Activated CD4-positive, alpha-beta T cell treated with anti-CD3 and anti-CD28 coated beads for 24 hours (primary cell): ENCODE data around the gene TCAF1.
"Not testable (repeated sequence)": the region's sequence is repeated elsewhere in the genome, so short reads cannot be mapped to it uniquely, and the experiment has no call there.

Experiments used
- DNase-seq, 2 donors: peaks; one replicate each; pipeline ENCODE4 v3.0.0-alpha.2; 2020; ENCODE audit warnings: low read depth in 2 of 2

The TCAF1 gene

GRCh38 chr7:143905509-143905908 lies 3.5 kb upstream of the TCAF1 start:
- no peak for DNase-seq

DNA sequence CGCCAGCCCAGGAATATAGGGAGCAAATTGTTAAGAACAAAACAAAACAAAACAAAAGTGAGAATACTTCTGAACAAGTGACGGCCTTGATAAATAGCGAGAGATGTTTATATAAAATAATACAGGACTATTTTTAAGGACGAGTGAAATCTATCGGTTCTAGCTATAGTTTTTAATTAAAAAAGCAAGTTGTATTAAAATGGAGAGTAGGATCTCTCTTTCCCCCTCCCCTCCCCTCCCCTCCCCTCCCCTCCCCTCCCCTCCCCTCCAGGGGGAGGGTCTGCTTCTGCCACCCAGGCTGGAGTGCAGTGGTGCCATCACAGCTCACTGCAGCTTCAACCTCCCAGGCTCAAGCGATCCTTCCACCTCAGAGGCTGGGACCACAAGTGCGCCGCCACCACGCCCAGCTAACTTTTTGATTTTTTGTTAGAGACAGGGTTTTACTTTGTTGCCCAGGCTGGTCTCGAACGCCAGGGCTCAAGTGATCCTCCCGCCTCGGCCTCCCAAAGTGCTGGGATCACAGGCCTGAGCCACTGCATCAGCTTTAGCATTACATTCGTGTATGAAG lies 440 bp upstream of the TCAF1 start:
- no peak for DNase-seq

GRCh38 chr7:143901332-143901667 lies 676 bp downstream of the TCAF1 start:
- peak in 1 of 2 donors; percentile 6 for DNase-seq

GRCh38 chr7:143900230-143900766 lies 1.7 kb downstream of the TCAF1 start:
- DNase-seq: no peak

GRCh38 chr7:143898810-143899209 lies 3.2 kb downstream of the TCAF1 start:
- no peak for DNase-seq

DNA sequence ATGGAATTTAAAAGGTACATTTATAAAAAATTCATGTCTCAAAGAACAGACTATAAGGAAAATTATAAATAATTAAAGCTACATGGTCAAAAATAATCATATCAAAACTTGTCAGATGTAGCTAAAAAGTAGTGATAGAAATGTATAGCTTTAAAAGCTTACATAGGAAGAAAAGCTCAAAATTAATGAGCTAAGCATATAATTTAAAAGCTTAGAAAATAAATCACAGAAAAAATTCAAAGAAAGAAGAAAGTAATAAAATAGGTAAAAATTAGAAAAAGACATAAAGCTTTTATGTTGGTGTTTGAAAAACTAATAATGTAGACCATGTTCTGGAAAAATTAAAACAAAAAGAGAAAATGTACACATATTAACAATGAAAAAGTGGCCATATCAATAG lies 5.3 kb downstream of the TCAF1 start:
- no peak for DNase-seq

DNA sequence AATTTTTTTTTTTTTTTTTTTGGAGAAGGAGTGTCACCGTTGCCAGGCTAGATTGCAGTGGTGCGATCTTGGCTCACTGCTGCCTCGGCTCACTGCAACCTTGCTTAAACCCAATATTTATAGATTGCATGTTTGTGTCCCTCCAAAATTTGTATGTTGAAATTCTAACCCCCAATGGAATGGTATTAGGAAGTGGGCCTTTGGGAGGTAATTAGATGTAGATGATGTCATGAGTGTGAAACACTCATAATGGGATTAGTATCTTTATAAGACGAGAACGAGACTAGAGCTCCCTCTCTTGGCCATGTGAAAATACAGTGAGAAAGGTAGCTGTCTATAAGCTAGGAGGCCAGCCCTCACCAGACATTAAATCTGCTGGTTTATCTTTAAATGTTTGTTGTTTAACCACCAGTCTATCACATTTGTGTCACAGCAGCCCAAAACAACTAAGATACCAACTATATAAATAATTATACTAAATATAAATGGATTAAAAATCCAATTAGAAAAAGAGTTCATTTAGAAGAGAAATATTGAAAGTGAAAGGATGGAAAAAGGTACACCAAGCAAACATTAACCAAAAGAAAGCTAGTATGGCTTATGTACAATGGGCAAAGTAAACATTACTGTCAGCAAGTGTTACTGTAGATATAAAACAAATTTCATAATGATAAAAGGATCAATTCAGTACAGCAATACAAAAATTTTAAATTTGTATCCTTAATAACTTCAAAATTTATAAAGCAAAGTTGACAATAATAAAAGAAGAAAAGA lies 9.3 kb downstream of the TCAF1 start:
- DNase-seq: no peak

GRCh38 chr7:143891457-143891856 lies 10.5 kb downstream of the TCAF1 start:
- no peak for DNase-seq

DNA sequence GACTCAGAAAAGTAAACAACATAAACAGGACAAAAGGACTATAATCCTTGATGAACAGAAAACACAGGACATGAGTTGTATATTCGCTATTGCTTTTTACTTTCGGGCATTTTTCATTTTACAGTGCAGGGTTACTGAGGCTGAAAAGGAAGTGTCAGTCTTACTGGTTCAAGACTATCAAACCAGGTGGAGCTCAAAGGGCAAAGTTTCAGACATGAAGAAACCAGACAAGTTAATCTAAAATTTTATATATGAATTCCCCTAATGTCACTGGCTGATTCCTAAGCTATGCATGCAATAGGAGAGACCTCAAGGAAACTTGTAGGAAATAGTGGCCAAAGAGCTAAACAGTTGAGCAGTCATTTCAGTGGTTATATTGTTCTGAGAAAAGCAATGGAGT lies 11.4 kb downstream of the TCAF1 start:
- DNase-seq: no peak

DNA sequence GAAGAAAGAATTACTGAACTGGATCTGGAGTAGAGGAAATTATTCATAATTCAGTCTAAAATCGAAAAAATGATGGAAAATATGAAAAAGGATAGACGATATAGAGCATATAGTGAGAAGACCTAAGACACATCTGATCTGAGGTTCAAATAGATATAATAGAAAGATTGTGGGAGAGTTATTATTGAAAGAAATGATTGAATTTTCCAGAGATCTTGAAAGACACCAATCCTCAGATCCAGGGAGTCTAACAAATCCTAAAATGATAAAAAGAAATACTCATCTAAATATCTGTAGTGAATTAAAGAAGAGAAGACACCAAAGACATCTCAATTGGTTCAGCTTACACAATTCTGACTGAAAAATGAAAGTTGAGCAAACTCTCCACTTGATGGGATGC lies 12.9 kb downstream of the TCAF1 start:
- no peak for DNase-seq

DNA sequence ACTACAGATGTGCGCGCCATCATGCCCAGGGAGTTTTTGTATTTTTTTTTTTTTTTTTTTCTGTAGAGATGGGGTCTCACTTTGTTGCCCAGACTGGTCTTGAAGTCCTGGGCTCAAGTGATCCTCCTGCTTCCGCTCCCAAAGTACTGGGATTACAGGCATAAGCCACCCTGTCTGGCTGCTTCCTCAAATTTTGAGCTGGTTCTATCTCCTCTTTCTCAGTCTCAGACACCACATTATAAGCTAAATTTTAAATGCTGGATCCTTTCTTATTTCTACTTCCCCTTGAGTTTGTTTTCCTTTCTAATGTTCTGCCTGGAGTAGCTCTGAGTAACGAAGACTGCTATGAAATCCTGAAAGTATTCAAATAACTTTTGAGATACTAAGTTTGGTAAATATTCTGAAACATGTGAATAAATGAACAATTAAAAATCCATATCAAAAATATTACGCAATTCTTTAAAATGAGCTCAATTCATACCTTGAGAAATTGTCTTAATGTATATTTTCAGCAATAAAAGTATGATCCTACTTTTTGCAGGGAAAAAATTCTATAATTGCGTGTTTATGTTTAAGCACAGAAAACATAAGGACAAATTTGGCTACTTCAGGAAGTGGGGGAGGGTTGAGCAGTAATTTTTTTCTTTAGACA lies 15.0 kb downstream of the TCAF1 start:
- no peak for DNase-seq

DNA sequence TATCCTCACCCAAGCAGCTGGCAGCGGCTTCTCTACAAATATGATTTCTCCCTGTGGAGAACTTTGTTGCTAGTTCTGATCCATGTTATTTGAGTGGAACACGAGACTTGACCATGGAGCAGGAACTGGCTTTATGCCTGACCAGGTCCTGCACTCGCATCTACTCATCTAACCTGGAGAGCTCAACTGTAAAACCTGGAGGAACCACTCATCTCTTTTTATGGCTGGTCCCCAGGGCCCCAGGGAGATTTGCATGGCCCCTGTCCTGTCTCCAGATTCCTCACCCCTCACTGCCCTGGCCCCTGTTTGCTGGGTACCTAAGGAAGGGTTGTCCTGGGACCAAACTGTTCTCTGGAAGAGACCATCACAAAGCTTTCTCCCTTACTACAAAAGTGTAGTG lies 16.0 kb downstream of the TCAF1 start:
- DNase-seq: no peak

GRCh38 chr7:143884969-143885559 lies 16.9 kb downstream of the TCAF1 start:
- no peak for DNase-seq

- no peak for DNase-seq
Measured at GRCh38 chr7:143884241-143884968, 17.6 kb downstream of the TCAF1 start.

- DNase-seq: no peak
Measured at GRCh38 chr7:143882604-143883078, 19.3 kb downstream of the TCAF1 start.

- DNase-seq: no peak
Measured at GRCh38 chr7:143882020-143882603, 19.9 kb downstream of the TCAF1 start.

DNA sequence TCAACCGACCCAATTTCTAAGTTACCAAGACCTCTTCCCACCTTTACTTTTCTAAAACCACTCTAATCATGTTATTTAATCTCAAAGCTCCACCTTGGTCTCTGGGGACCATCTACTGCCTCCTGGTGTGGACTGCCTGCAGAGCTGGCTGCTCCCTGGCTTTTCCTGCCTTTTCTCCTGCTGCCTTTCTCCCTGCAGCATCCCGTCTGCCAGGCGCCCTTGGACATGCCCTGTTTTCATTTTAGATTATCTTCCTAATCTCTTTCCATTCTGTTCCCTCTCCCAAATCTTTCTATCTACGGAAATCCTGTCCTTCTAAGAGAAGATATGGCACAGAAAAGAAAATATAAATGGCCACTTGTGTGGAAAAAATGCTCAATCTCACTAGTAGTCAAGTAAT lies 23.1 kb downstream of the TCAF1 start:
- DNase-seq: no peak

DNA sequence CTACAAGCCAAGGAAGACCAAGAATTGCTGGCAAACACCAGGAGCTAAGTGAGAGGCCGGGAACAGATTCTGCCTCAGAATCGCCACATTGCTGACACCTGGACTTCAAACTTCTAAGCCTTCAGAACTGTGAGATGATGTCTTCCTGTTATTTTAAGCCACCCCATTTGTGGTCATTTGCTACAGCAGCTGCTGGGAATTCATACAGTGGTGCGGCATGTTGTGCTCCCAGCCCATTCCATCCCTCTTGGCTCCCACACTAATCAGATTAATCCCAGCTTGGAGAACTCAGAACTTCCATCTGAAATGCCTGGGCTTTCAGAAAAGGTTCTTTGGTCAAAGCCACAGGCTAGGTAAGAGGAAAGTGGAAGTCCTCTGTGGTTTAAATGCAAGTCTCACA lies 24.9 kb downstream of the TCAF1 start:
- DNase-seq: no peak

- DNase-seq: no peak
Measured at GRCh38 chr7:143876218-143876617, 25.8 kb downstream of the TCAF1 start.

- not testable (repeated sequence) for DNase-seq
Measured at GRCh38 chr7:143873242-143873641, 28.7 kb downstream of the TCAF1 start.

GRCh38 chr7:143871534-143871933 lies 30.4 kb downstream of the TCAF1 start:
- DNase-seq: not testable (repeated sequence)
